Dendritic cell treated with granulocyte-macrophage colony-stimulating factor and Interleukin-4, amounts not matched to agents 40 ng/mL and 50 ng/mL, for 4 days (primary cell): Measurements from ENCODE around the gene GTF2A1L.

Experiments
- H3K27ac Mint-ChIP-seq: one replicate; pipeline ENCODE4 v1.8.0; 2022; ENCODE audit warnings: mild to moderate bottlenecking, mixed read lengths
- H3K27me3 Mint-ChIP-seq: one replicate; pipeline ENCODE4 v1.8.0; 2022; ENCODE audit warnings: mild to moderate bottlenecking, mixed read lengths
- H3K36me3 Mint-ChIP-seq: one replicate; pipeline ENCODE4 v1.8.0; 2022; ENCODE audit warnings: low read depth, mixed read lengths
- H3K4me1 Mint-ChIP-seq: one replicate; pipeline ENCODE4 v1.8.0; 2022; ENCODE audit warnings: low read depth, mixed read lengths
- H3K4me3 Mint-ChIP-seq: one replicate; pipeline ENCODE4 v1.8.0; 2022; ENCODE audit warnings: mild to moderate bottlenecking, moderate library complexity, mixed read lengths
- H3K9me3 Mint-ChIP-seq: one replicate; pipeline ENCODE4 v1.8.0; 2022; ENCODE audit warnings: mixed read lengths
- intact Hi-C: fragments of 100-400 bp; cut with micrococcal nuclease; formaldehyde crosslinking; loops from one replicate; pipeline ENCODE4 v1.15.0; 2022

The GTF2A1L gene

DNA sequence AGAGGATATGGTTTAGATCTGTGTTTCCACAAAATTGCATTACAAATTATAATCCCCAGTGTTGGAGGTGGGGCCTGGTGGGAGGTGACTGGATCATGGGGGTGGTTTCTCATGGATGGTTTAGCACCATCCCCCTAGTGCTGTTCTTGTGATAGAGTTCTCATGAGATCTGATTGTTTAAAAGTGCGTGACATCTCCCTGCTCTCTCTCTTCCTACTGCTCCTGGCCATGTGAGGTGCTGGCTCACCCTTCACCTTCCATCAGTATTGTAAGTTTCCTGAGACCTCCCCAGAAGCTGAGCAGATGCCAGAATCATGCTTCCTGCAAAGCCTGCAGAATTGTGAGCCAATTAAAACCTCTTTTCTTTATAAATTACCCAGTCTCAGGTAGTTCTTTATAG lies 104.7 kb downstream of the GTF2A1L start:
- no peaks in the 10 kb centered on the region for H3K9me3 Mint-ChIP-seq
- no peak overlapping the region for H3K27ac Mint-ChIP-seq
- H3K4me3 Mint-ChIP-seq: no peak overlapping the region
- no peaks in the 10 kb centered on the region for H3K27me3 Mint-ChIP-seq
- no peaks in the 10 kb centered on the region for H3K4me1 Mint-ChIP-seq
- intact Hi-C loops: no loop called here
- H3K36me3 Mint-ChIP-seq: no peaks in the 10 kb centered on the region

- H3K36me3 Mint-ChIP-seq: no peaks in the 10 kb centered on the region
- H3K27me3 Mint-ChIP-seq: no peaks in the 10 kb centered on the region
- H3K4me1 Mint-ChIP-seq: no peaks in the 10 kb centered on the region
- no peak overlapping the region for H3K4me3 Mint-ChIP-seq
- no peak overlapping the region for H3K27ac Mint-ChIP-seq
- intact Hi-C loops: no loop called here
- H3K9me3 Mint-ChIP-seq: no peaks in the 10 kb centered on the region
These were observed 105.5 kb downstream of the GTF2A1L start for GRCh38 chr2:48723129-48723528.

- intact Hi-C loops: no loop called here
- H3K27ac Mint-ChIP-seq: no peak overlapping the region
- no peaks in the 10 kb centered on the region for H3K9me3 Mint-ChIP-seq
- H3K4me3 Mint-ChIP-seq: no peak overlapping the region
- H3K4me1 Mint-ChIP-seq: no peaks in the 10 kb centered on the region
- H3K36me3 Mint-ChIP-seq: no peaks in the 10 kb centered on the region
- no peaks in the 10 kb centered on the region for H3K27me3 Mint-ChIP-seq
These were observed 106.6 kb downstream of the GTF2A1L start for GRCh38 chr2:48724278-48724677.

GRCh38 chr2:48725696-48726494 lies 108.2 kb downstream of the GTF2A1L start:
- no peaks in the 10 kb centered on the region for H3K36me3 Mint-ChIP-seq
- no peaks in the 10 kb centered on the region for H3K4me1 Mint-ChIP-seq
- H3K9me3 Mint-ChIP-seq: no peaks in the 10 kb centered on the region
- H3K27ac Mint-ChIP-seq: no peak overlapping the region
- no peak overlapping the region for H3K4me3 Mint-ChIP-seq
- intact Hi-C loops: no loop called here
- no peaks in the 10 kb centered on the region for H3K27me3 Mint-ChIP-seq

- Mint-ChIP-seq H3K36me3 (no peaks in the 10 kb centered on the region), H3K4me3 (no peak overlapping the region), H3K27me3 (peaks cover 1% of the 10 kb centered on the region), H3K27ac (no peak overlapping the region), H3K9me3 (no peaks in the 10 kb centered on the region), H3K4me1 (no peaks in the 10 kb centered on the region)
- intact Hi-C loops: no loop called here
These were observed 109.9 kb downstream of the GTF2A1L start for GRCh38 chr2:48727560-48727959.

GRCh38 chr2:48728295-48728694 lies 110.6 kb downstream of the GTF2A1L start:
- H3K36me3 Mint-ChIP-seq: no peaks in the 10 kb centered on the region
- H3K27me3 Mint-ChIP-seq: peaks cover 2% of the 10 kb centered on the region
- no peak overlapping the region for H3K27ac Mint-ChIP-seq
- no peaks in the 10 kb centered on the region for H3K4me1 Mint-ChIP-seq
- no peaks in the 10 kb centered on the region for H3K9me3 Mint-ChIP-seq
- intact Hi-C loops: no loop called here
- H3K4me3 Mint-ChIP-seq: no peak overlapping the region

- H3K4me1 Mint-ChIP-seq: no peaks in the 10 kb centered on the region
- H3K36me3 Mint-ChIP-seq: no peaks in the 10 kb centered on the region
- intact Hi-C loops: no loop called here
- no peak overlapping the region for H3K4me3 Mint-ChIP-seq
- H3K27me3 Mint-ChIP-seq: peaks cover 4% of the 10 kb centered on the region
- H3K27ac Mint-ChIP-seq: no peak overlapping the region
- H3K9me3 Mint-ChIP-seq: no peaks in the 10 kb centered on the region
These were observed 111.2 kb downstream of the GTF2A1L start for GRCh38 chr2:48728840-48729239.
